PFSK-1 (cell line): Measurements from ENCODE around the gene PCSK6.

Source experiments
- POLR2AphosphoS5 ChIP-seq: IDR thresholded peaks from 2 replicates; pipeline ENCODE4 v1.6.1; 2012; ENCODE audit warnings: low read depth, mild to moderate bottlenecking, control low read depth, low read length, moderate library complexity
- TAF1 ChIP-seq: IDR thresholded peaks from 2 replicates; pipeline ENCODE4 v1.6.1; 2012; ENCODE audit warnings: low read length, control low read depth, borderline replicate concordance; ENCODE audit not compliant: insufficient read depth
- TF ChIP-seq, protein P1 (sequence below), 2 experiments: IDR thresholded peaks; 2 replicates each; pipeline versions ENCODE4 v1.6.1 to v1.8.0; 2011 to 2012; ENCODE audit warnings: low read depth in 2 of 2, low read length in 2 of 2, control low read depth in 1 of 2, inconsistent platforms in 1 of 2, mild to moderate bottlenecking in 1 of 2, moderate library complexity in 1 of 2; ENCODE audit not compliant: insufficient read depth in 1 of 2

DNA sequence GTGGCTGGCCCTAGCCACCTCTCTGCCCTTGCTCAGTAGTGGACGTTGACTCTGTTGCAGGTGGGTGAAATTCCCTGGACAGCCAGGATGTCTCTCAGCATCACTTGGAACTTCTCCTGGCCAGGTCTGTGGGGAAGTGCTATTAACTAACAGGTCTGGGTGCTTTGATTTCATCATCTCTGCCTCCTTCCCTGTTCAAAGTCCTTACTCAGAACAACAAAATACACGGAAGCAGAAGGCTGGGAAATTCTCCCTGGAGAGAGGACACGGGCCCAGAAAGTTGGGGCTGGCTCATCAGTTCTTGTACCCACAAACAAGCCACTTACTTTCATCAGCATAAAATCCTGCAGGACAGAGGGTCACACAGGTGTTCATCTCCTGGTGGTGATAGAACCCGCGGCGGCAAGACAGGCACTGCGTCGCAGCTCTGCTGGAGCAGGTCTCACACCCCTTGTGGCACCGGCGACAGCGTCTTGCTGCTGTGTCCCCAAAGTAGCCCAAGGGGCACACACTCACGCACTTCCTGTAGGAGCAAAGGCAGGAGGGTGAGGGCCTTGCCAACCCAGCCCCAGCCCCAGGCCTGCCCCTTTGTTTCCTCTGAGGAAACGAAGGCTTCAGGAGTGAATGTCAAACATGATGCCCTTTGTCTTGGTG is 164.9 kb downstream of the PCSK6 start:
- no peak for TF ChIP-seq POLR2AphosphoS5
- no peak for TF ChIP-seq TAF1
- TF ChIP-seq, protein P1, sequence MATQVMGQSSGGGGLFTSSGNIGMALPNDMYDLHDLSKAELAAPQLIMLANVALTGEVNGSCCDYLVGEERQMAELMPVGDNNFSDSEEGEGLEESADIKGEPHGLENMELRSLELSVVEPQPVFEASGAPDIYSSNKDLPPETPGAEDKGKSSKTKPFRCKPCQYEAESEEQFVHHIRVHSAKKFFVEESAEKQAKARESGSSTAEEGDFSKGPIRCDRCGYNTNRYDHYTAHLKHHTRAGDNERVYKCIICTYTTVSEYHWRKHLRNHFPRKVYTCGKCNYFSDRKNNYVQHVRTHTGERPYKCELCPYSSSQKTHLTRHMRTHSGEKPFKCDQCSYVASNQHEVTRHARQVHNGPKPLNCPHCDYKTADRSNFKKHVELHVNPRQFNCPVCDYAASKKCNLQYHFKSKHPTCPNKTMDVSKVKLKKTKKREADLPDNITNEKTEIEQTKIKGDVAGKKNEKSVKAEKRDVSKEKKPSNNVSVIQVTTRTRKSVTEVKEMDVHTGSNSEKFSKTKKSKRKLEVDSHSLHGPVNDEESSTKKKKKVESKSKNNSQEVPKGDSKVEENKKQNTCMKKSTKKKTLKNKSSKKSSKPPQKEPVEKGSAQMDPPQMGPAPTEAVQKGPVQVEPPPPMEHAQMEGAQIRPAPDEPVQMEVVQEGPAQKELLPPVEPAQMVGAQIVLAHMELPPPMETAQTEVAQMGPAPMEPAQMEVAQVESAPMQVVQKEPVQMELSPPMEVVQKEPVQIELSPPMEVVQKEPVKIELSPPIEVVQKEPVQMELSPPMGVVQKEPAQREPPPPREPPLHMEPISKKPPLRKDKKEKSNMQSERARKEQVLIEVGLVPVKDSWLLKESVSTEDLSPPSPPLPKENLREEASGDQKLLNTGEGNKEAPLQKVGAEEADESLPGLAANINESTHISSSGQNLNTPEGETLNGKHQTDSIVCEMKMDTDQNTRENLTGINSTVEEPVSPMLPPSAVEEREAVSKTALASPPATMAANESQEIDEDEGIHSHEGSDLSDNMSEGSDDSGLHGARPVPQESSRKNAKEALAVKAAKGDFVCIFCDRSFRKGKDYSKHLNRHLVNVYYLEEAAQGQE (IDR thresholded peaks at IDR 0.05; ENCODE audit: insufficient read depth in 1 of 2, low read depth in 2 of 2, low read length in 2 of 2) = no peak
